ENCODE data around the gene CAV1.
"Not testable (repeated sequence)": the region's sequence is repeated elsewhere in the genome, so short reads cannot be mapped to it uniquely, and the experiment has no call there.

CAV1 gene

DNA sequence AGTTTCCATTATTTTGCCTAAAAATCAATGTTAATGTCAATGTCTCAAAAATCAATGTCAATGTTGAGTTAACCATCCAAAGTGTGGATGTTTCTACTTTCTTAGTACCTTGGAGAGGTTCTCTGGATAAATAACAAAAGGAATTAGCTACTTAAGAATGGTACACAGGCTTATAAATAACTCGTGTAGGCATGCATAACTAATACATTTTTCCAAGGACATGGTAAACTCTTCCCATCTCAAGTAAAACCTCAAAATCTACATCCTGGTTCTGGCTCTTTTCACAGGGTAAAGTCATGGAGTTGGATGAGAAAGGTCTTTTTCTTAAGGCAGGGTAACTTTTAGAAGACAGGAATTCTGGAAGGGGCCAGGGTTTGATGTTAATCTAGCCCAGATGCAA is 59.9 kb downstream of the CAV1 start:
- DNase-seq, result no peak

DNA sequence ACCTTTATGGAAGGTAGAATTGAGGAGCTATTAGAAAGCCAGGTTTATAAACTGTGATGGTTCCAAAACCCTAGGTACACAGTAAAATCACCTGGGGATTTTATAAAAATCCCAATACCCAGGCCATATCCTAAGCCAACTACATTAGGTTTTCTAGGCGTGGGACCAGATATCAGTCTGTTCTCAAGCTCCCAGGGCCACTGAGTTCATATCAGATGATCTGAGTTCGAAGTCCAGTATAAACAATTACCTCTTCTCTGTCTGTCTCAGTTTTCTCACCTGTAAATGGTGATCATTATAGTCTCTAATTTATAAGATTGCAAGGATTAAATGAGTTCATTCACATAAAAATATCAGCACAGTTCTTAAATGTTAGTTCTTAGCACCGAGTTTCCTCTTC is 60.6 kb downstream of the CAV1 start:
- DNase-seq, result no peak

DNA sequence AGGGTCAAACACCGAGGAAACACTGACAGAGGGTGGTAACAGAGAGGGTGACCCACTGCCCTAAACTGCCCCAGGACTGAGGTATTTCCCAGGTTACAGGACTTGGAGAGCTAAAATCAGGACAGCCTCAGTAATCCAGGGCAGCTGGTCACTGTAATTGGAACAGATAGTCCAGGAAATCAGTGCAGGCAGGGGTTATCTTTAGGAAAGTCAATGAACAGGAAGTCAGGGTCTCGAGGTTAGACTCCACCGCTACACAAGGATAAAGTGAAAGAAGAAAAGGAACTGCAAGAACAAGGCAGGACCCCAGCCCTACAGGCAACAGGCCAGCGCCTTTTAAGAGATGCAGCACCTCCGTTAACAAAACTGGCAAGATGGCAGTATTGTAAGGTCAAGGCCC is 61.1 kb downstream of the CAV1 start:
- no peak for DNase-seq

DNA sequence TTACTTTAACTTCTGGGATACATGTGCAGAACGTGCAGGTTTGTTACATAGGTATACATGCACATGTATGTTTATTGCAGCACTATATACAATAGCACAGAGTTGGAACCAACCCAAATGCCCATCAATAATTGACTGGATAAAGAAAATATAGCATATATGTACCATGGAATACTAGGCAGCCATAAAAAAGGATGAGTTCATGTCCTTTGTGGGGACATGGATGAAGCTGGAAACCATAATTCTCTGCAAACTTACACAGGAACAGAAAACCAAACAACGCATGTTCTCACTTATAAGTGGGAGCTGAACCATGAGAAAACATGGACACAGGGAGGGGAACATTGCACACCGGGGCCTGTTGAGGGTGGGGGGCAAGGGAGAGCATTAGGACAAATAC is 62.4 kb downstream of the CAV1 start:
- not testable (repeated sequence) for DNase-seq

DNA sequence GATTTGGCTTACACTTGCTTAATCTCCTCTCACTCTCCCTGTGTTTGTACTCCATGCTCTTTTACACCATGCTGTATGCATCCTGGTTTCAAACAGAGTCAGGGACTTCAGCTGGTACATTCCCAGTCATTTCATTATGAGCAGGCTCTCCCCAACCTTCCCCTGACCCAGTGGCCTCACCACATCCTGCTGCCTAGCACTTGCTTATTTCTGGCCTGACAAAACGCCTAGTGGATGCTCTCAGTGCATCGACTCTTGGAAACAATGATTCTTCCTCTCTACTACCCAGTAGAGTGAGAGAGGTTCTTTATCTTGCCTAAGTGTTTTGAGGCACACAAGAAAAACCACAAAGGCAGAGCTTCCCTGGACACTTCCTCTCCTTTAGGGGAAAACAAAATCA is 63.4 kb downstream of the CAV1 start:
- DNase-seq, result peak; percentile 80

DNA sequence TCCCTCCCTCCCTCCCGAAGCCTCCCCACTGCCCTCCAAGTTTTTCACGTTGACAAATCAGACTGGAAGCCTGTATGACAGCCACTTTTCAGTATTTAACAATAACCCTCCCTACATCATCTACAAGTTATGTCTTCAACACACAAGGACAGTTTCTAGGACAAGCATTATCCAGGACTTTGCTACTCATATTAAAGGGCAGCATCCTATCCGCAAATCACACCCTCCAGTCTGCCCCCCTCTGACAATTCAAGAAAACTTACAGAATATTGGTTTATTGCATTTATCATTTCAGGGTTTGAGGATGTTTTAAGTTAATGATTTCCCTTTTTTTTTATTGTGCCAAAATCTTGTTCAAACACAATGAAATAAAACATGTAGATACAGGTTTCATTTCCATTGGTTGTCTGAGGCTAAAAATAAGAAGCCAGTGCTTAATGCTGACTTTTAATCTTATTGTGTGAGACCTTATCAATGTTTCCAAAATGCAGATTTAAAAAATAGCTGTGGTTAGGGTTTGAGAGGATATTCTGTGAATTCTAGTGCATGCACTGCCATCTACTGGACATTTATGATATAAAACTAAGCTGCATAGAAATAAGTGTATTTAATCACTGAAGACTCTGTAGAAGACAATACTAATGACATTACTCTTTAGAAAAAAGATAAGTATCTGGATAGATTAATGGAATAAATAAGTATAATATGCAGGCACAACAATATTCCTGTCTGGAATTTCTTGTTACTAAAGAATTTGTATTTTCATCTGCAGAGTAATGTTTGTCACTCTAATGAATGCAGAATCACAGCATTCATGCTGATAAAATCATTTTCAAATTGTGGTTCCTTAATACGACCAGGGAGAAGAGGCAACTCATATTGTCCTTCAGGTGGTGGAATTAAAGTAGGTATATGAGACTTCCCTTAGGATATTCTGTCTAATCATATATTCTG is 64.1 kb downstream of the CAV1 start:
- peak; percentile 75 for DNase-seq

DNA sequence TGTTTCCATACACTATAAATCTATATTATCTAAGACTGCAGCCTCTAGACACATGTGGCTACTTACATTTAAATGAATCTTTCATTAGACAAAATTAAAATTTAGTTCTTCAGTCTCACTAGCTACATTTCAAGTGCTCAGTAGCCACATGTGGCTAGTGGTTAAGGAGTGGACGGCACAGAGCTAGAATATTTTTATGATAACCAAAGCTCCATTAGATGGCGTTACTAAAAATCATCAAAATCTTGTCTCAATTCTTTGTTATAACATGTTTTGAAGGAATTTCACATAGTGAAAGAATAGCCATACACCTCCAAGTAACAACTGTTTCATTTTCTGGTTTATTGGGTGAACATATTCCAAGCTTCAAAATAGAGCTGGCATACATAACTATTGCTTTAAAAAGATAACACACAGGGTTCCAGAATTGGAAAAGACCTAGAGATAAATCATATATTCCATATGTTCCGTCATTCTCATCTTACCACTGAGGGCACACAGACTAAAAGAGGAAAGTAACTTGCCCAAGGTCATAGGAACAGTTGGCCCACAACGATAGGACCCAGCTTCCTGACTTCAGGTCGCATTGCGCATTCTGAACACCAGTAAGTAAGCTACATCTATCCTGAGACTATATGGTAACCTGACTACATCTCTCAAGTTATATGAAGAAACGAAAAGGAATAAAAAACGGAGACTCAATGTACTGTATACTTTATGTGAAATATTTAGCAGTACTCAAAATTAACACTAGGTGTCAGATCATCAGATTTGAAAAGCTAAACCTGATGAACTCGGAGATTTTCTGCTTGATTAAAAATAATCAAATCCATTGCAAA is 66.6 kb downstream of the CAV1 start:
- no peak for DNase-seq

DNA sequence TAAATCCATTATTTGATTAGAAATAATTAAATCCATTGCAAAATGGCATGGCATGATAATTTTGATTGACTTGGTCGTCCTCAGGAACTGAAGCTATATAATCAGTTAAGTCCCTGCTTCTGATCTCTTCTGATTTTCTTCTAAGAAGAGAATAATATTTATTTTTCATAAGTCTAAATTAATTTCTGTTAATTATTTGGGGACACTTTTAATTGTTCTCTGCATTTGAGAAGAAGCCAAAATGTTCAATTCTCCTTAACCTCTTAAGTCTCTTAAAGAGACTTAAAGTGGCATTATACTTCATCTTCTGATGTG is 67.2 kb downstream of the CAV1 start:
- no peak for DNase-seq

DNA sequence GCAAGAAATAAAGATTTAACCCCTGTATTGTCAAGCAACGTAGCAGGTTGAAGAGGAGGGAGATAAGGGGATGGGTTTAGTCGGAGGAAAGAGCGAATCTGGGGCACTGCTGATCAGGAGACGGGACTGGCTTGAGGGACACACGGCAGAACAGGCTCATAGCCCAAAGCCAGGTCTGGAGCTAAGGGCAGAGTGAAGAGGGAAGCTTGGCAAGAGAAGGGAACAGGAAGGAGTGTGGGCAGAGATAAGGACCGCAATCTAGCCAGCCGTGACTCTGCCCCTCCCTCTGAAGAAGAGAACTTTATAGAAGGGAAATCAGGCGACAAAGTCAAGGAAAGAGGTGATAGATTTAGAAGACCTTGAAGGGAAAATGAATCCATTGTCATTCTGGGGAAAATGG is 67.6 kb downstream of the CAV1 start:
- DNase-seq, result no peak

DNA sequence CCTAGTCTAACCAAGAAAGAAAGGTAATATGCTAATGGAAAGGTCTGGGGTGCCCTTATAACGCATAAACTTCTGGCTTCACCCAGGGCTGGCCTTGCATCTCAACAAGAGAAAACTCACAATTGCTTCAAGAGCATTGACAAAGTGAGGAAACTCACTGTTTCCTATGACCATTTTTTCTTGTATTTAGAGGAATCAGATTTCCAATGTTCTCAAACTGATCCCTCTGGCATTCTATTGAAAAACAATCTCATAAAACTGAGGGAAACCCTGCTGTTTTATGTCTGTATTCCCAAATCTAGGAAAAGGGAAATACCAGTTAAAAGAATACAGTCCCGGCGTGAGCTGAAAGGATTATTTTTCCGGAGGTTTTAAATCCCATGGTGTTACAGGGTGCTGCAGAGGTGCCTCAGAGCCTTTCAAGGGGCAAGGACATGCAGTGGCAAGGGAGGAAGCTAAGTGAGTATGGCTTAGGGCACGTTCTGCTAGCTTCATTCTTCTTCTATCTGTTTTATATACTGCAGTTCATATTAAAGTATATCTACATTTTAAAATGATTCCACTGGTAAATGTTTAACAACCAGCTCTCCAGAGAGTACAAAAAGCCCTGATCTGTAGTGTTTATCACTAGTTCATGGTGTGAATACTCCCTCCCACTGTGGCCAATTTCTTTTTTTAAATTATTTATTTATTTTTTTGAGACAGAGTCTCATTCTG is 68.7 kb downstream of the CAV1 start:
- no peak for DNase-seq

DNA sequence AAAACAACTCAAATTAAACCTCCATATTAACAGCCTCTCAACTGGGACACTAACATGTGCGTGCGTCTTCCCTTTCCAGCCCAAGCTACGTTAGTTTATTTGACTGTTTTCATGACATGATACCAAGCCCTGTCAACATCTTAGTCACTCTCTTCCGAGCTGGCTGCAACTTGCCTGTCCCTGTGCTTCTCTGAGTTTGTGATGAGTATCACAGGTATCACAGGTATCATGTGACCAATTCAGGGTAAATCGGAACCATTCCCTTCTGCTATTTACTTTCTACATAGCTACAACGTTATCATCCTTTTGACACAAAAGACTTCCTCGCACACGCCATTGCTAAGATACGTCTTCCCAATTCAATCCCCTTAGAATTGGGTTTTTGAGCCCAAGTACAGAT is 70.2 kb downstream of the CAV1 start:
- no peak for DNase-seq

DNA sequence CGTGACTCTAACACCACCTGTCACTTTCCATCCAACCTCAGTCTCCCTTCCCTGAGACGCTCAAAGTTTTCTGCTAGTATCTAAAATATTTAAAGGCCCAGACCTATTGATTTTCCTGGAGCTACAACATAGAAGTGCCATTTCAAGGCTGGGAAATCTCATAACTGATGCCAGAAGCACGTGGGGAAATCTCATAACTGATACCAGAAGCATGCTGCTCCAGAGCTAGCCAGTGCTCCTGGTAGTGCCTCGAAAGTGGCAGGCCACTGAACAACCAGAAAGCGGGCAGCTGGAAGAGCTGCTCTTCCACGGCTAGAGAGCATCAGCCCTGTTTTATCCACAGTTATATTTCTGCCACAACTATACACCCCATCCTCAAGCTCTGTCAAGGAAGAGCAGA is 72.5 kb downstream of the CAV1 start:
- DNase-seq, result no peak

DNA sequence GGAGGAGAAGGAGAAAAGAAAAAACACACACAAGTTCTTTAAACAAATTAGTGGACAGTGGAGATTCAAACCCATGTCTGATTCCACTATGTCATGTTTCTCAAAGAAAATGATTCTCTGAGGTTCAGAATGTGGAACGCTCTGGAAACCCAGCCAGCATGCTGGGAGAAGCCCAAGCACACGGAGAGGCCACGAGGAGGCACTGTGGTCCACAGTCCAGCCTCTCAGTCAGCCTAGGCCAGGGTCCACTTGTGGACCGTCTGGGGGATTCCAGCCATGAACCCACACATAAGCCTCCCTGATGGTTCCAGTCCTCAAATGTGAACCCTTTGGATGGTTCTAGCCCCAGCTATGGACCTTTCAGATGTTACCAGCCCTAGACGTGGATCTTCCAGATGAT is 73.4 kb downstream of the CAV1 start:
- DNase-seq, result no peak

DNA sequence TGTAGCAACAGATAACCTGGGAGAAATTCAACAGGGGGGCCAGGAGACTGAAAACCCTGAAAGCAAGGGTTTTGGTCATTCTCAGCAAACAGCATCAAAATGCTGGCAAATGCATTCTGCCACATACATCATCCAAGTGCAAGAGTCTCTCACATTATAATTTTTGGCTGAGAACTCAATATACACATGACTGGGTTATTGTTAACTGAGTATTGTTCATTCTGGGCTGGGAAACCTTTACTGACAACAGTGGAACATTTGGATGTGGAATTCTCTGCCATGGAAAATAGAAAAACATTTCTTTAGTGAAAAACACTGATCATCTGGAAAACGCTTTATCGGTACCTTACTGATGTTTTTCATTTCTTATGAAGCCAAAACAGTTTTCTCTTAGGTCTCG is 74.0 kb downstream of the CAV1 start:
- no peak for DNase-seq

DNA sequence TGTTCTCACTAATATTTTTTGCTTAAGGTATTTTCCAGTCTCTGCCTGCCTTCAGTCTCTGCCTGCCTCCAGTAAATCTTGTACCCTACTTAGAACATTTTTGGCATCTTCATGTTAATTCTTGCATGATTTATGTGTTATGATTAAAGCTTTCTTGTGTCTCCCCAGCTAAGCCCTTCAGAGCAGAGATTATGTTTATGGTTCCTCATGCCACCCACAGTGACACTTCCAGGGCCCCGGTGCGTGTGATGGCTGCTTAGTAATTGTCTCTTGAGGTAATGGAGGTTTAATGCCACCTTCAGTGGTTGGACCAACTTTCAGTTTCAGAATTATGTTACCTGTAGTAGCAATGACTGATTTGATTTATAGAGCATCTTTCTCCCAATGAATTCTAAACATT is 76.6 kb downstream of the CAV1 start:
- DNase-seq, result no peak

DNA sequence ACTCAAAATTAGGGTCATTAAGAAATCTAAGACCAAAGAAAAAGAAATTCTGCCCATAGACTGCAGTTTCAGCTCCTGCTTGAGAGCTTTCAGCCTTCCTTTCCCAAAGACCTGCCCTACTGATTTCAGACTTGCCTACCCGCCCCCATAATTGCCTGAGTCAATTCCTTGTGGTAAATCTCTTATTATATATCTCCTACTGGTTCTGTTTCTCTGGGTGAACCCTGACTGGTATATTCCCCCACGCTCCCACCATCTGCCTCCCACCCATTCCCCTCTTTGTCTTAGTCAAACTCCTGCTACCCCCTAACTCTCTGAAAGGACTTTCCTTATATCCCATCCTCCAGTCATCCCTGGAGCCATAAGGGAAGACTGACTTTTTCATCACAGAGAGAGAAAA is 82.5 kb downstream of the CAV1 start:
- DNase-seq, result no peak

DNA sequence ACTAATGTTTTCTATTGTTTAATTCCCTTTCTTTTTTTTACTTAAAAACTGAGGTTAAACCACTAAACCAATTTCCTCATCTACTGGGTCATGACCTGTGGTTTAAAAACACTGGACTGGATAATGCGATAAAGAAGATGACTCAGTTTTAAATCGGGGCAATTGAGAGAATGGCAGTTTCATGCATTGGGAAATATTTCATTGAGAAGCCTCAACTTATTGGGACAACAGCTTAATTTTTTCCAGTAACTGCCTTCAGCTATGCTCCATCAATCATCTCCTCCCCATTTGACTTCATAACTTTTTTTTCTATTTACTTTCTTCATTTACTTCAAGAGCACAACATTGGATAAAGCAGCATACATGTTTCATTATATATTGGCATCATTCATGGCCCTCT is 85.4 kb downstream of the CAV1 start:
- peak; percentile 9 for DNase-seq

DNA sequence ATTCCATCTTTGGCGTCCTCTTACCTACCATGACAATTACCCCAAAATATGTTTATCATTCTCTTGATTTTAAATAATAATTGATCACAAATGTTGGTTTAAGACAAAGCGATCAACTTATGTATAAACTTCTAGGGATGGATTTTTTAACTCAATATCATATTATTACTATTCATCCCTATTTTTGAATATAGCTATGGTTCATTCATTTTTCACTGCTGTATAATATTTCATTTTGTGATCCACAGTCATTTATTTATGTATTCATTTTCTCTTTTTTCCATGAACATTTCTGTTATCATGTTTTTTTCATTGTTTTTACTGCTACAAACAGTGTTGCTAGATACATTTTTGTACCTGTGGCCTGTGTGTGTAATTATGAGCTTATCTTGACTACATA is 85.9 kb downstream of the CAV1 start:
- DNase-seq, result no peak
